GM11168 (cell line): ENCODE data around the gene KIF20B.

Experiments
- in situ Hi-C: fragments of 300-500 bp; cut with MboI; formaldehyde crosslinking; loops from one replicate; pipeline ENCODE4 v1.12.0; 2022; ENCODE audit warnings: low sequenced_read_pairs; ENCODE audit not compliant: unreplicated experiment

KIF20B gene

DNA sequence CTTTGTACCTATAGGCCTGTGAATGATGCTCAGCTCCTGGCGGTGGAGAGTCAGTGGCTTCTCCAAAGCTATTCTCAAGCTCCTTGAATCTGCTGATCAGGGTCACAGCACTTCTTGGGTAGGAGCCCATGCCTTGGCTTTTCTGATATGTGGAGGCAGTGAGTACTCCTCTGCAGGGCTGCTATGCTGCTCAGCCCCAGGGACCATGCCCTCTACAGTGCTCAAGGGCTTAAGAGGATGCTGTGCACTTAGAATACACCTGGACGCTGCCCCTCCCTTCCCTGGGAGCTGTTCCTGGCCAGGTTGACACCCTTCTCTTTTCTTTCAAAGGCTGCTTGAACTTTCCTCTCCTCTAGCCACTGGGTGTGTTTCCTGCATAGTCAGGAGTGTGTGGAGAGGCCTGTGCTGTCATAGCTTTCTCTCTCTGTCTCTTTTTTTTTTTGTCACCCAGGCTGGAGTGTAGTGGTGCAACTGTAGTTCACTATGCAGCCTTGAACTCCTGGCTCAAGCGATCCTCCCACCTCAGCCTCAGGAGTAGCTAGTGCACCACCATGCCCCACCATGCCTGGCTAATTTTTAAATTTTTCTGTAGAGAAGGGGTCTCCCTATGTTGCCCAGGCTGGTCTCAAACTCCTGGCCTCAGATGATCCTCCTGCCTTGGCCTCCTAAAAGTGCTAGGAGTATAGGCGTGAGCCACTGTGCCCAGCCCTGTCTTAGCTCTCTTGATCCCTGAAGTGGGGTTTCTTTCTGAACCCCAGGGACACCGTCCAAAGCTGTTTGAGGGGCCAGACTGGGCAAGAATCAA lies 113.9 kb downstream of the KIF20B start:
- in situ Hi-C loops: loop anchor here (25.0 kb wide), 1 partner anchor 772 kb away; no protein-coding TSS in a partner anchor

DNA sequence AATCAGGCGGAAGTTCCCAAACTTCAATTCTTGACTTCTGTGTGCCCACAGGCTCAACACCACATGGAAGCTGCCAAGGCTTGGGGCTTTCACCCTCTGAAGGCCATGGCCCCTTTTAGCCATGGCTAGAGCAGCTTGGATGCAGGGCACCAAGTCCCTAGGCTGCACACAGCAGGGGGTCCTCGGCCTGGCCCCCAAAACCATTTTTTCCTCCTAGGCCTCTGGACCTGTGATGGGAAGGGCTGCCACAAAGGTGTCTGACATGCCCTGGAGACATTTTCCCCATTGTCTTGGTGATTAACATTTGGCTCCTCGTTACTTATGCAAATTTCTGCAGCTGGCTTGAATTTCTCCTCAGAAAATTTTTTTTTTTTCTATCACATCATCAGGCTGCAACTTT lies 117.6 kb downstream of the KIF20B start:
- in situ Hi-C loops: loop anchor here (25.0 kb wide), 1 partner anchor 768 kb away; no protein-coding TSS in a partner anchor
